Hematopoietic multipotent progenitor cell treated with erythropoietin and hydrocortisone succinate and interleukin-3 and kit ligand, for 15 days (in vitro differentiated cells): Measurements from ENCODE around the gene WNT7B.

Source experiments
- DNase-seq: peaks from one replicate; pipeline ENCODE4 v3.0.0-alpha.2; 2015; ENCODE audit warnings: low spot score

Gene WNT7B

GRCh38 chr22:45953178-45953577 lies 23.8 kb downstream of the WNT7B start:
- DNase-seq = no peak

GRCh38 chr22:45952553-45952952 lies 24.4 kb downstream of the WNT7B start:
- DNase-seq = no peak

GRCh38 chr22:45952151-45952550 lies 24.8 kb downstream of the WNT7B start:
- no peak for DNase-seq

GRCh38 chr22:45949891-45950290 lies 27.1 kb downstream of the WNT7B start:
- no peak for DNase-seq

- no peak for DNase-seq
Measured at GRCh38 chr22:45949258-45949870, 27.6 kb downstream of the WNT7B start.

GRCh38 chr22:45948081-45948648 lies 28.8 kb downstream of the WNT7B start:
- DNase-seq = no peak

- no peak for DNase-seq
Measured at GRCh38 chr22:45946805-45947600, 30.0 kb downstream of the WNT7B start.

- DNase-seq = no peak
Measured at GRCh38 chr22:45945621-45946106, 31.3 kb downstream of the WNT7B start.

GRCh38 chr22:45942787-45943493 lies 34.0 kb downstream of the WNT7B start:
- DNase-seq = no peak

- DNase-seq = no peak
Measured at GRCh38 chr22:45942344-45942743, 34.6 kb downstream of the WNT7B start.

GRCh38 chr22:45938913-45939312 lies 38.0 kb downstream of the WNT7B start:
- no peak for DNase-seq

- no peak for DNase-seq
Measured at GRCh38 chr22:45937960-45938359, 39.0 kb downstream of the WNT7B start.

GRCh38 chr22:45935573-45935972 lies 41.4 kb downstream of the WNT7B start:
- DNase-seq = no peak

GRCh38 chr22:45934659-45935341 lies 42.2 kb downstream of the WNT7B start:
- DNase-seq = no peak

- no peak for DNase-seq
Measured at GRCh38 chr22:45934168-45934564, 42.8 kb downstream of the WNT7B start.

- DNase-seq = no peak
Measured at GRCh38 chr22:45933506-45934167, 43.3 kb downstream of the WNT7B start.

- no peak for DNase-seq
Measured at GRCh38 chr22:45932071-45932470, 44.9 kb downstream of the WNT7B start.

GRCh38 chr22:45931042-45931441 lies 45.9 kb downstream of the WNT7B start:
- no peak for DNase-seq

- no peak for DNase-seq
Measured at GRCh38 chr22:45930324-45930723, 46.6 kb downstream of the WNT7B start.

- no peak for DNase-seq
Measured at GRCh38 chr22:45929649-45930048, 47.3 kb downstream of the WNT7B start.

- DNase-seq = no peak
Measured at GRCh38 chr22:45928726-45929368, 48.1 kb downstream of the WNT7B start.
